ENCODE data around the gene PCGF1. TPM values are rescaled to one million over a fixed set of nuclear protein-coding genes. Genes with fewer than 3 reads are reported as not detected.

The PCGF1 gene
- total and polyA plus RNA-seq, 2 experiments from 2014 or later = 10.9 to 13.4 TPM

- TF ChIP-seq ZNF462 (CRISPR knock-in tag; IDR thresholded peaks at IDR 0.05) (no peak), STAT1 (IDR thresholded peaks at IDR 0.05; ENCODE audit: unreplicated experiment) (no peak)
Measured at GRCh38 chr2:74472086-74472944, 35.2 kb downstream of the PCGF1 start, which contains the start of gene MRPL53 (continued).

GRCh38 chr2:74471332-74472065, 36.0 kb downstream of the PCGF1 start:
- Histone ChIP-seq H3K79me2 (replicated peaks; ENCODE audit: insufficient read depth) (no peaks in the 10 kb centered on the region), H3K4me1 (ENCODE audit: insufficient read depth) (peaks cover 7% of the 10 kb centered on the region; the same call in 1 of the 2 replicates), H2AFZ (peak overlapping the region; percentile 72), H3F3A (replicated peaks; ENCODE audit: low read depth) (peaks cover 13% of the 10 kb centered on the region), H3K4me2 (peak overlapping the region; percentile 92), H3K27me3 (ENCODE audit: insufficient read depth) (no peaks in the 10 kb centered on the region), H4K20me1 (replicated peaks; ENCODE audit: insufficient read depth) (no peaks in the 10 kb centered on the region), H3K9me2 (ENCODE audit: insufficient read depth) (no peaks in the 10 kb centered on the region), H3K4me3 (peak overlapping the region; percentile 80), H3K36me3 (ENCODE audit: insufficient read depth) (no peaks in the 10 kb centered on the region), H3K27ac (ENCODE audit: low read depth) (peak overlapping the region; percentile 83; the same call in 1 of the 2 replicates)
- peak overlapping the region; percentile 98 for H3K4me3 Mint-ChIP-seq
- H3K27ac Mint-ChIP-seq = peak overlapping the region; percentile 98
- H3K4me1 Mint-ChIP-seq = peaks cover 2% of the 10 kb centered on the region; the same call in 1 of the 3 replicates
- DNase-seq (ENCODE audit: low spot score) (no peak), ATAC-seq (no peak)
- peaks cover 15% of the 10 kb centered on the region for H3K27me3 Mint-ChIP-seq (ENCODE audit: insufficient read depth, low read depth, poor library complexity)
- peaks cover 19% of the 10 kb centered on the region for H3K36me3 Mint-ChIP-seq (ENCODE audit: low read depth)
- H3K9me3 Mint-ChIP-seq = no peaks in the 10 kb centered on the region; the same call in 2 of the 3 replicates
- TF ChIP-seq ZNF114 (CRISPR knock-in tag; IDR thresholded peaks at IDR 0.05) (no peak), STAT1 (IDR thresholded peaks at IDR 0.05; ENCODE audit: unreplicated experiment) (no peak), JUNB (IDR thresholded peaks at IDR 0.05; ENCODE audit: unreplicated experiment) (no peak), POLR2AphosphoS5 (IDR thresholded peaks at IDR 0.05; ENCODE audit: low read depth) (no peak), EZH2 (IDR thresholded peaks at IDR 0.05; ENCODE audit: low read depth, unreplicated experiment) (no peak), CREB1 (CRISPR knock-in tag; IDR thresholded peaks at IDR 0.05; ENCODE audit: low read depth) (no peak)
- TF ChIP-seq, protein P1, sequence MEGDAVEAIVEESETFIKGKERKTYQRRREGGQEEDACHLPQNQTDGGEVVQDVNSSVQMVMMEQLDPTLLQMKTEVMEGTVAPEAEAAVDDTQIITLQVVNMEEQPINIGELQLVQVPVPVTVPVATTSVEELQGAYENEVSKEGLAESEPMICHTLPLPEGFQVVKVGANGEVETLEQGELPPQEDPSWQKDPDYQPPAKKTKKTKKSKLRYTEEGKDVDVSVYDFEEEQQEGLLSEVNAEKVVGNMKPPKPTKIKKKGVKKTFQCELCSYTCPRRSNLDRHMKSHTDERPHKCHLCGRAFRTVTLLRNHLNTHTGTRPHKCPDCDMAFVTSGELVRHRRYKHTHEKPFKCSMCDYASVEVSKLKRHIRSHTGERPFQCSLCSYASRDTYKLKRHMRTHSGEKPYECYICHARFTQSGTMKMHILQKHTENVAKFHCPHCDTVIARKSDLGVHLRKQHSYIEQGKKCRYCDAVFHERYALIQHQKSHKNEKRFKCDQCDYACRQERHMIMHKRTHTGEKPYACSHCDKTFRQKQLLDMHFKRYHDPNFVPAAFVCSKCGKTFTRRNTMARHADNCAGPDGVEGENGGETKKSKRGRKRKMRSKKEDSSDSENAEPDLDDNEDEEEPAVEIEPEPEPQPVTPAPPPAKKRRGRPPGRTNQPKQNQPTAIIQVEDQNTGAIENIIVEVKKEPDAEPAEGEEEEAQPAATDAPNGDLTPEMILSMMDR (conservative IDR thresholded peaks at IDR 0.05; ENCODE audit: low read depth in 2 of 2) = no peak
